SK-N-SH (cell line): ENCODE results near the gene CNIH3.

Experiments used
- CHD2 ChIP-seq: fragments of 150-350 bp; IDR thresholded peaks from 2 replicates; pipeline ENCODE4 v1.6.1; 2018; ENCODE audit warnings: low read length; ENCODE audit not compliant: partially characterized antibody
- EP300 ChIP-seq, 2 experiments: IDR thresholded peaks; 2 replicates each; pipeline versions ENCODE4 v1.4.0 to v1.6.1; 2012; ENCODE audit warnings: borderline replicate concordance in 1 of 2, low read depth in 1 of 2, low read length in 1 of 2
- JUND ChIP-seq: IDR thresholded peaks from 2 replicates; pipeline ENCODE4 v1.4.0; 2012
- MXI1 ChIP-seq: IDR thresholded peaks from 2 replicates; pipeline ENCODE4 v1.6.1; 2012; ENCODE audit warnings: mild to moderate bottlenecking, low read depth, low read length, improper control_type of control experiment
- POLR2AphosphoS5 ChIP-seq: IDR thresholded peaks from 2 replicates; pipeline ENCODE4 v1.6.1; 2012; ENCODE audit warnings: low read depth, low read length
- RCOR1 ChIP-seq: fragments of 150-350 bp; IDR thresholded peaks from 2 replicates; pipeline ENCODE4 v1.6.1; 2017; ENCODE audit warnings: antibody characterized with exemption, low read length
- REST ChIP-seq: IDR thresholded peaks from 2 replicates; pipeline ENCODE4 v1.6.1; 2012; ENCODE audit warnings: mild to moderate bottlenecking, low read depth, low read length, moderate library complexity
- RXRA ChIP-seq: IDR thresholded peaks from 2 replicates; pipeline ENCODE4 v1.4.0; 2012; ENCODE audit warnings: low read depth, mild to moderate bottlenecking, borderline replicate concordance
- ZBTB33 ChIP-seq: IDR thresholded peaks from 2 replicates; pipeline ENCODE4 v1.4.0; 2012; ENCODE audit warnings: low read depth, borderline replicate concordance
- TF ChIP-seq, protein P1 (sequence below): fragments of 200-600 bp; sonication (generic); IDR thresholded peaks from 2 replicates; pipeline ENCODE4 v1.6.1; 2017; ENCODE audit warnings: antibody characterized with exemption, mild to moderate bottlenecking, moderate library complexity

DNA sequence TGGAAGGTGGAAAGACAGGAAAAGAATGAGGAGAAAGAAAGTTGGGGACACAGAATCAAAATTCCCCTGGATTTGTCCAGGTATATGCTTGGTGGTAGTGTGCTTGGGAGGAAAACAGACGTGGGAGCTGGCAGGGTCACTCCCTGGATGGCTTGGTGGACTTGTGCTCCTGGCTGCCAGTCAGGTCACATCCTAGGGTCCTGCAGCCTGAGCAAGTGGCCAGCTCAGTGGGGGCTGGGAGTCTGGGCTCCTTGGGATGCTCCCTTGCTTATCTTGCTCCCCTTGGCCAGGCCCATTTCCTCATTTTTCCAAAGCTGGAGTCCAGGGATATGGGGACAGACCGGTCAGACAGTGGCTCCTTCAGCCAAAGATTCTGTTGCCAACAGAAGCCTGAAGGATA, 144.0 kb downstream of the CNIH3 start:
- TF ChIP-seq MXI1, result no peak
- TF ChIP-seq EP300 (IDR thresholded peaks at IDR 0.05; ENCODE audit: borderline replicate concordance in 1 of 2, low read depth in 1 of 2, low read length in 1 of 2), result no peak
- no peak for TF ChIP-seq REST
- no peak for TF ChIP-seq ZBTB33
- TF ChIP-seq, protein P1, sequence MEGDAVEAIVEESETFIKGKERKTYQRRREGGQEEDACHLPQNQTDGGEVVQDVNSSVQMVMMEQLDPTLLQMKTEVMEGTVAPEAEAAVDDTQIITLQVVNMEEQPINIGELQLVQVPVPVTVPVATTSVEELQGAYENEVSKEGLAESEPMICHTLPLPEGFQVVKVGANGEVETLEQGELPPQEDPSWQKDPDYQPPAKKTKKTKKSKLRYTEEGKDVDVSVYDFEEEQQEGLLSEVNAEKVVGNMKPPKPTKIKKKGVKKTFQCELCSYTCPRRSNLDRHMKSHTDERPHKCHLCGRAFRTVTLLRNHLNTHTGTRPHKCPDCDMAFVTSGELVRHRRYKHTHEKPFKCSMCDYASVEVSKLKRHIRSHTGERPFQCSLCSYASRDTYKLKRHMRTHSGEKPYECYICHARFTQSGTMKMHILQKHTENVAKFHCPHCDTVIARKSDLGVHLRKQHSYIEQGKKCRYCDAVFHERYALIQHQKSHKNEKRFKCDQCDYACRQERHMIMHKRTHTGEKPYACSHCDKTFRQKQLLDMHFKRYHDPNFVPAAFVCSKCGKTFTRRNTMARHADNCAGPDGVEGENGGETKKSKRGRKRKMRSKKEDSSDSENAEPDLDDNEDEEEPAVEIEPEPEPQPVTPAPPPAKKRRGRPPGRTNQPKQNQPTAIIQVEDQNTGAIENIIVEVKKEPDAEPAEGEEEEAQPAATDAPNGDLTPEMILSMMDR, result no peak
- no peak for TF ChIP-seq CHD2
- TF ChIP-seq POLR2AphosphoS5, result no peak
- TF ChIP-seq RXRA, result no peak
- TF ChIP-seq JUND, result no peak
- TF ChIP-seq RCOR1, result no peak
